ENCODE data around the gene ASTN1.

The ASTN1 gene

DNA sequence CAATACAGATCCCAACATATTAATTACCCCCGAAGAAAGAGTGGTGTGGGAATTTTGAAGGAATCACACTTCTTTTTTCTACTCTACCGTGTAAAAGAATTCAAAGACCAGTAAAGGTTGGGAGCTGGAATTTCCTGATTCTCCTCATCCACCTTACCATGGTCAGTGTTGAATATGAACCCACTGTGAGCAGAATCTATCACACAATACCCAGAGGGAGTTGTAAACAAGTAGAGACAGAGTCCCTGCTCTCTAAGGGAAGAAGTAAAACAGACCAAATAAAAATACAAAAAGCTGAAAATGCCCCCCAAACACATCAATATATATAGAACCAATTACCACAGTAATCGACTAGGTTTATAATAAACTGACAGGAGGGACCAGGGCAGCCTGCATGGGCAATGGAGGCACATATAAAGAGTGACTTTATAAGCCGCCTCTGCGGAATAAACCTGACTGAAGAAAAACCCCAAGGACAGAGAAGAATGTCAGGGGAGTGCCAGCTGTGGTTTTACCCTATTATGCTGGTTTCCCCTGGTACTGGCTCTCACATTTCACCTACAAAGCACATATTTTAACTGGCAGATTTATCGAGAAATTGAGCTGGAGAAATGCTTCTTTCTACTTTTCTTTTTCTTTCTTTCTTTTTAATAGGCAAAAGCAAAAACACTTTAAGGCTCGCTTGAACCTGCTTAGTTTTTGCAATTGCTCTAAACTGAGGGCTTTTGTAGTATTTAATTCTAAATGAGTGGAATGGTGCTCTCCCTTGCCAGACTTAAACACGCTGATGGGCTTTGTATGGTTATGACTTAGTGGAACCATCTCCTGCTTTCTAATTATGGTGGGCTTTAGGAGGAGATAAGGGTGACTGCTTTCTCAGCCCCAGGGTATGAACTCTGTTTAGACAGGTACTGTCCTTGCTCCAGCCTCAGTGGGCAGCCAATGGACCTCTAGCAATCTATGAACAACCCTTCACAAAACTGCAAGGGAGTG lies 244.8 kb downstream of the ASTN1 start:
- DNase-seq, result no peak

DNA sequence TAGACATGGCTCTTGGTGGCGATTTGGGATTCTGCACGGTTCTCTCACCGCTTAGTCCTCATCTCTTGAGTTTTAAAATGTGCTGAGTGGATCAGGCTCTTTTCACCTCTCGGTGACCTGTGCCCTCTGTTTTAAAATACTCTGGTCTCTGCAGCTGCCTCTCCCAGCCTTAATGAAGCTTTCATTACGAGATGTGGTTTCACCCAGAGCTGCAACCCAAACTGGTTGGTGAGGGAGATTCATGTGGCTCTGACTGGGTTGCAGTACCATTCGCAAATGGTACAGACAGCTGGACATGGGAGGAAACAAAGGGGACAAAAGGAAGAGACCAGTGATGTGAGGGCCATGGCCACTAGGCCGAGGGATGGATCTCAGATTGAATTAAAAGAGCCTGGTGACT lies 258.9 kb downstream of the ASTN1 start:
- DNase-seq, result no peak

DNA sequence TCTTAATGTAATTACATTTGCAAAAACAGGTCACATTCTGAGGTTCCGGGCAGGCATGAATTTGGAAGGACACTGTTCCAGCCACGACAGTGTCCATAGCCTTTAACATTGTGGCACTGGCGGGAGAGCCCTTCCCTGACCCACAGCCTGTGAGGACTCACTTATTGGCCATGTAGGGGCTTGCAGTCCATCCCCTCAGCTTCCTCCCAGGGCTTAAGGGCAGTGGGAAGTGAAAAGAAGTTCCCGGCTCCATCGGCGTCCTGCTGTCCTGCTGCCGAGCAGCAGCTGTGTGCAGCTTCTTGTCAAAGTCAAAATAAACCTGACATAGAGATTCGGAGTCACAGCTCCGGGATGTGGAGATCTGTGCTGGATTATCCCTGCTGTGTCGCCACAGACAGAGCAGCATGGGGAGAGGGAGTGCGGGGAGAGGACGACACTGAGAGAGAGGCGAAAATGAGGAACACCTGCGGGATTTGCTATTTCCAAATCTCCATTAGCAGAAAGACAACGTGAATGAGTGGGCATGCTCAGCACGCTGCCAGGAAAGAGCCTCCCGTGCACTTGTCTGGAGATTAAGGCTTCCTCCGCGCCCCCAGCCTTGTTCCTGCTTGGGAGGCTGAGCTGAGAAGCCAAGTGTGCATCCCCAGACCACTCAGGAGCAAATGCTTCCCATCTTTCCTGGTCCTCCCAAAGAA lies 260.3 kb downstream of the ASTN1 start:
- no peak for DNase-seq

DNA sequence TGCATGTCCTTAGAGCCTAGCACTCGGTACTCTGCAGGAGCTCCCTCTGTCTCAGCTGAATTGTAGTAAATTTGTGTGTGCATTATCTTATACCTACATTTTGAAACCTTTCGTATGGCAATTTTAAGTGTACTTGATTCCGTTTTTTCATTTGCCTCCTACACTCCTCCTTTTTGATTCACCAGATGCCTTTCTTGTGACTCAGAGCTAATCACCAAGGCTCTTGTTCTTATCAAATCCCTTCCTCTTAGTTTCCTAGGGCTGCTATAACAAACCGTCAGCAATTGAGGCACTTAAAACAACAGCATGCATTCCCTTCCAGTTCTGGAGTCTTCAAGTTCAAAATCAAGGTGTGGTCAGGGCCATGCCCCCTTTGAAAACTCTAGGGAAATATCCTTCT lies 261.0 kb downstream of the ASTN1 start:
- DNase-seq, result no peak

DNA sequence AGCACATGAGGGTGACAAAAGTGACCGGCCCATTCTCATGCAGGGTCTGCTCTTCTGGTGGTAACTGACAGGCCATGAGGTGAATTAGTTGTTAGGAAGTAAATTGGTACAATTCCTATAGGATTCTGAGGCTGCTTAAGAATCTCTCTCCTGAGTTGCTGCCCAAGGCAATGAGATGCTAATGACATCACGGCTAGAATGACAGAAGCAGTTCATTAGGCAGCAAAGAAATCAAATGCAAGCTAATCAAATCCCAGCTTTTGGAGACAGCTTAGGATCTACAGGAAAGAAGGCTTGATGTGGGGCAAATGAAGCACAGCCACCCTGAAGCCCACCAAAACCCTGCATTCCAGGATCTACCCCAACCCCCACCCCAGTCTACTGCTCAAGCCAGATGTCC lies 265.2 kb downstream of the ASTN1 start:
- DNase-seq, result no peak

DNA sequence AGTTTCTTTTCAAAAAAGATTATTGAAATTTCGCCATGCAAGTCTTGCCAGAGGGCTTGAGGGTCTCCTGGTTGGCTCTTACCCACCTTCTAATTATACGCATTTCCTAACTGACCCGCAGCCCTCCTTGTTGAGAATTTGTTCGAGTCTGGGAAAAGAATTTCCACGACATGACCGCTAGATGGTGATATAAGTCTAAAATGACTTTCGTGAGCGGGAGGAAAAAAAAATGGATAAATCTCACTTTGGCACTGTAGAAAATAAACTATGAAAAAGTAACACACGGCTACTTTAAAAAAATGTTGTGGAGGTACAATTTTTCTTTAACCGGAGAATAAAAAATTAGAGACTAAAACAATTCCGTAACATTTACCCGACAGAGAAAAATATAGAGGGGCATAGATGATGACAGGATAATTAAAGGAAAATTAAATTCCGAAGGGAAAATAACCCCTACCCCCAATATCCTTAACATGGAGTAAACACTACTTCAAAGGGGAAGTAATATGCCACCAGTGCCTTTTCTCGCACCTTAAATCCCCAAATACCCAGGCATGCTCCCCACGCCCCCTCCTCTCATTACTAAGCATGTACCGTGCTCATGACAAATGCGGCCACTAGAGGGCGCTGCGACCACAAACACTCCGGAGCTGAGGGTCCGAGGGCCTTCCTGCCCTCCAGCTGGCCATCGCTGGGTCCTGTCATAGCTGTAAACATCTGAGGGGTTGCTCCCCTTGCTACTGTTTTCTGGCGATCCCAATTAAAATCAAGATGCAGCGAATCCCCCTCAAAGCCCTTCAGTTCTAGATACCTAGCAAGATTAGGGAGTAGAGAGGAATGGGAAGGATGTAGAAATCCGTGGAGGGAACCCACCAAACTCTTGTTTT lies 266.9 kb downstream of the ASTN1 start:
- DNase-seq, result peak; percentile 31

DNA sequence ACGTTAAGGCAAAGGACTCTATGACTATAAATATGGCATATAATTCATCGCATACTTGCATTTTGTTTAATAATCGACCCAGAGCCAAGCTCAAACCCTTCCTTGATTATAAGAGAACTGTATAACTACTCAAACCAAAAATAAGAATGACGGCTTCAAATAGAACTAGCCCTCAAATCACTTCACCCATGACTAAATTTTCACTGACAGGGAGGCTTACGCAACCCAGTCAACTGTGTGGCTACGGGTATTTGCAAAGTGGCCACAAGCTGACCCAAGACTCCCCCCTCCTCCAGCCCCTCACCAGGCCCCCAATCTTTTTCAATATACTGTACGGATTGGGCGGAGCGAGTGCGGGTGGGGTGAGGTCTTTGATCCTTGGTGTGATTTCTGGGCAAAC lies 268.3 kb downstream of the ASTN1 start:
- DNase-seq, result no peak

DNA sequence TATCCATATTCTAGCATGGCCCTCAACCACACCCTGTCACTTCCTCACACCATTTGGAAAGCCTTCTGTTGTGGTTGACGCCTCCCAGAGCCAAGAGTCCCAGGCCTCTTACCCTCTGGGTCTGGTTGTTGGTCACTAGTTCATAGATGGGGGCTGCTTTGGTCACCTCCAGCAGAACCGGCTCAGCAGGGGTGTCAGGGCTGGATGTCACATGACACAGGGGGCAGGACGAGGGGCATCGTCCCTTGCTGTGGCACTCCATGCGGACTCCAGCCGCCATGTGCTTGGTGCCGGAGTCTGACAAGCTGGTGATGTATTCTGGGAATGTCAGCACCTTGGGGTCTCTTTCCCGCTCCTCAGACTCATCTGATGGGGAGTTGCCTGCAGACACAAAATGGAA lies 270.1 kb downstream of the ASTN1 start:
- no peak for DNase-seq

DNA sequence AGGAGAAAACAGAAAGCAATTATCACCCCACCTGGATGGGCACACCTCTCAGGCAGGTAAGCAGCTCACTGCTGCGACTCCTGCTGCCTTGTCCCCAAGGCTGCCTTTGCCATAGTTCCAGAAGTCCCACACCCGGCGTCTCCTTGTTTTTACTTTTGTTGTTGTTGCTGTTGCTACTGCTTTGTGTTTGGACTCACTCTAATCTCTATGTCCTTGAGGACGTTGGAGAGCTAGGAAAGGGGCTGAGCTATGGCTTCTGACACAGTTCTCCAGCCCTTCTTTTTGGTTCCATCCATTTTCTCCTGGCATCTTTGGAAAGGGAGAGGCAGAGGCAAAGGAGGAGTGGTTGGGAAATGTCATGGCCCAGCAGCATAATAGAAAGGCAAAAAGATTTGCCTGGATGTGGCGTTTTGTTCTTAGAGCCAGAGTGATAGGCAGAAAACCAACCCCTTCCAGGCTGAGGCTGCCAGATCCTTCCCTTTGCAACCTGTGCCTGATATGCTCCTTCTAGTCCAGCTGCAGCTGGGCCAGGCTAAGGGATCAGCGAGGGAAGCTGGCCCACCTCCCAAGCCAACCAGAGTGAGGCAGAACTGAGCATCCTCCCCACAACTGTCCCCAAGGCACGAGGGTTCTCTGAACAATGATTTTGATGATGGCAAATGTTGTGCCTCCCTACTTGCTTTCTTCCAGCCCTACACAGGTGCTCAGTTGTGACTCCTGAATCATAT lies 270.7 kb downstream of the ASTN1 start:
- DNase-seq, result no peak

DNA sequence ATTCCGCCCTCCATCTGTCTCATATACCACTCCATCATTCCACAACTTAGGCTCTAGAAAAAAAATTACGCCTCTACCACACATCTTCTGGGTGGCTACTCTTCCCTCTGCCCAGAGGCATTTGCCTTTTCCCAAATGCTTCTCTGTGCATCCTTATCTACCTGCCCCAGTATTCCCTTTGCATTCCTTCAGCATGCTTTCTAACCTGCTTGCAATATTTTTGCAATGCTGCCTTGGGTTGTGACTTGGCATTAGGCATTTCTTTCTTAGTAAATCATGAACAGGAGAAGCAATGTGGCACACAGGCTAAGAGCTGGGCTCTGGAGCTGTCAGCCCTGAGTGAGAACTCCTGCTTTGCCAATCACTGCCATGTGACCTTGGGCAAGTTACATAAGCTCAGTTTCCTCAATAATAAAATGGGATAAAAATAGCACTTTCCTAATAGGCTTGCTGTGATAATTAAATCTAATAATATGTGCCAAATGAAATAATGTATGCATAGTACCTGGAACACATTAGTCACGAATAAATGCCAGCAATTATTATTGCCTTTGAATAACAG lies 276.0 kb downstream of the ASTN1 start:
- no peak for DNase-seq

DNA sequence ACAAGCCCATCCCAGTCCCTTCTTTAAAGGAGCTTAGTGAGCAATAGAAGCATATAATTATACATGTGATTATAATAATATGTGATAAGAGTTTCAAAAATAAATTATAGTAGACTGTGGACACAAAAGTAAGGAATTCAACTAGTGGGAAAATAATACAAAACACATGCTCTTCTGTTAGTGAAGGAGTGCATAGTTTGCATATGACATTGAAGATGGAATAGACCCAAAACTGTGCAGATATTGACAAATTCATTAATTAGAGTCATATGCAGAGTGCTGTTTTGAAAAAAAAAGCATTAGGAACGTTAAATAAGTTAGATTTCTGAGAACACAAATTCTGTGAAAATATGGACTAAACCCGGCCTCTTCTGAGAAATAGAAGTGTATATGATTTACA lies 278.8 kb downstream of the ASTN1 start:
- no peak for DNase-seq

DNA sequence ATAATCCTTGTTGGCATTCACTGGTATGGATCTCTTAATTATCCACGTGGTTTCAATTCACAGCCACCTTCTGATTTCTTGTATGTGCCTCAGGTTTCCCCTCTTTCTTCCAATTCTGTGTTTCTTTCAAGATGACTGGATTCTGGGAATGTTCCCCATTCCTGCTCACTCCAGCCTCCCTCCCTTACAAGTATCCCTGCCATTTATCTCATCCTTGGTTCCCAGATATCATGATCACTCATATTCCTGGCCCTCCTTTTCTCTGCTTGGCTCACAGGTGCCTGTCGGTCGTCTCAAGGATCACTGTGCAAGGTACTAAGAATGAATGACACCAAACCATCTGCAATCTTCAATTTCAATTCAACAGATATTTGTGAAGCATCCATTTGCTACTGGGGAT lies 279.2 kb downstream of the ASTN1 start:
- no peak for DNase-seq

DNA sequence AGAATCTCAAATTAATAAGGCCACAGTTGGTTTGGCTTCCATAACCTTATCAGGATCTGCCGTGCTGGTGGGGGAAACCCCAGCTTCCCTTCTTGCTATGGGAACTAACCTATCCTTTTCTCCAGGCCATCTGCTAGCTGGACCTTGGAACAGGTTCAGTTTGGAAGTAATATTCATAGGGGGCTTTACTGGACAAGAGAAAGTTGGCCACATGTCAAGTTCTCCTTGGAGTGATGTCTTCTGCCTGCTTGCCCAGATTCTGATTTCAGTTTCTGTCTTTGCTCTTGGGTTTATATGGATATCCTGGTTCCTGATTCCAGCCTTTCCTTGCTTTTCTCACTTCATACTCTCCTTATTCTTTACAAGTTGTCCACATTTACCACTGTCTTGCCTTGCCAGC lies 279.6 kb downstream of the ASTN1 start:
- no peak for DNase-seq

DNA sequence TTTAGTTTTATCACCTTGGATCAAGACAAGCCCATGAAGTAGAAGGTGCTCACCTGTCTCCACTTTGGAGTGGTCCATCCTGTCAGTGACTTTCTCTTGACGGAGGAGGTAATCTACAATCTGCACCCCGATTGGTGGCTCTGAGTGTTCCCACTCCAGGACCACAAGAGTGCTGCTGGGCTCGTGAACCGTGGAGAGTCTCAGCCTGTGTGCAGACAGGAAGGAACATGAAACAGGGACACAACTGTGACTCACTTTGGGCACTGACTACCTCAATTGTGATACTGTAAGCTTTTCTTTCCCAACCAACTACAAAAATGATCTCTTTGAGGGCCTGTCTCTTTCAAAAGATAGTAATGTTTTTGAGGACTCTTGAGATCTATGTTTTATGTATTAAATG lies 280.2 kb downstream of the ASTN1 start:
- no peak for DNase-seq

DNA sequence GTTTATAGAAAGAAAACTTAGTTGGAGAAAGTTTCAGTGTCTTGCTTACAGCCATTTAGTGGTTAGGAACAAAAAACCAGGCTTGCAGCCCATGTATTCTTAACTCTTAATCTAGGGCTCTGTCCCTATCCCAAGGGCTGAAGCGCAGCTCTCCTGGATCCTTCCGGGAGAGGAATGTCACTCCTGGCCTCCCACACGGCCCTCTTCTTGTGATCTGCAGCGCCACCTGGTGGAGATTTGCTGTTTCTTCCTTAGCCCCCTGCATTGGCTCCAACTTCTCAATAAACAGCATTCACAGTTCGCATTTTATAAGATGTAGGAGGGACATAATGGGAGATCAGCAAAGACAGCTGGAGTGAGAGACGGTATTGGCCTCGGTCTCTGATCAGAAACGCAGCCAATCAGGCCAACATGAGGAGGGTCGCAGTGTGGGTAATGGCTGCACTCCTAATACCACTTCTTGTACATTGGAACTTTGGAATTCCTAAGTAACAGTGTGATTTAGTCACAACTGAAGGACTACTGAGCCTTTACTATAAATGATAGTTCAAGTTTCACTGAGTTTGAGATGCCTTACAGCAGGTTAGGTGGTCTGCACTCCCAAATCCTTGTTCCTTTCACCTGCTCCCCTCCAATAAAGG lies 283.4 kb downstream of the ASTN1 start:
- DNase-seq, result no peak

DNA sequence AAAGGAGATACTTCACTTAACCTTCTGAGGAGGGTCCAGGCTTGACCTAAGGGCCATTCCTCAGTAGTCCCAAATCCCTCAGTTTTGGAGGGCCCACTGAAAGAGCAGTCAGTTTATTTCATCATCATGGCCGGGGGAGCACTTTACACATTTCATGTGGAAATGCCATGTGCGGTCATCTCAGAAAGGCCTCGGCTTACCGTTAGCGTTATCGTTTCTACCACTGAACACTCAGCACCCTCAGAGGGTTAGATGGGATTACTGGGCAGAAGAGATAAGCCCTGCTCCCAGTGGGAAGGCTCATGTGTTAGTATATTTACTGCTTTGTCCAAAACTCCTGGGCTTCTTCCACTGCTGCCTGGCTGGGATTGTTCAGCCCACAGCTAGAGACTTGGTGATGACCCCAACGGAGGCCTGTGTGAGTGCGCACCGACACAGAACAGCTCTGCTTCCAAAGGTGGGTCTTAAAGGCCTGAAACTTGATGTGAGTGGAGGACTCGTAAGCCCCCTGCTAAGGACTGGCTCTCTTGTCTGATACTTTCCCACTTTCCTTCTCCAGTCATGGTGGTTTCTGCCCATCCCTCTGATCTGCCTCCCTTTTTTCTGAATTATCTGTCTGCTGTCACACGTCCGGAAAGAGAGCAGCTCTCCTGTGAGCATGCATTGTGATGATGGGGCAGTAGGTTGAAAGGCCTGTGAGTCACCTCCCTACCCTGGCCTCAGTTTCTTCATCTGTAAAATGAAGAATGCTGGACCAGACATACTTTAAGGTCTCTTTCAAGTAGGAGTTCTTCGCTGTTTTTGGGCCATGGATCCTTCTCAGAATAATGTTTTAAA lies 284.5 kb downstream of the ASTN1 start:
- DNase-seq, result no peak

DNA sequence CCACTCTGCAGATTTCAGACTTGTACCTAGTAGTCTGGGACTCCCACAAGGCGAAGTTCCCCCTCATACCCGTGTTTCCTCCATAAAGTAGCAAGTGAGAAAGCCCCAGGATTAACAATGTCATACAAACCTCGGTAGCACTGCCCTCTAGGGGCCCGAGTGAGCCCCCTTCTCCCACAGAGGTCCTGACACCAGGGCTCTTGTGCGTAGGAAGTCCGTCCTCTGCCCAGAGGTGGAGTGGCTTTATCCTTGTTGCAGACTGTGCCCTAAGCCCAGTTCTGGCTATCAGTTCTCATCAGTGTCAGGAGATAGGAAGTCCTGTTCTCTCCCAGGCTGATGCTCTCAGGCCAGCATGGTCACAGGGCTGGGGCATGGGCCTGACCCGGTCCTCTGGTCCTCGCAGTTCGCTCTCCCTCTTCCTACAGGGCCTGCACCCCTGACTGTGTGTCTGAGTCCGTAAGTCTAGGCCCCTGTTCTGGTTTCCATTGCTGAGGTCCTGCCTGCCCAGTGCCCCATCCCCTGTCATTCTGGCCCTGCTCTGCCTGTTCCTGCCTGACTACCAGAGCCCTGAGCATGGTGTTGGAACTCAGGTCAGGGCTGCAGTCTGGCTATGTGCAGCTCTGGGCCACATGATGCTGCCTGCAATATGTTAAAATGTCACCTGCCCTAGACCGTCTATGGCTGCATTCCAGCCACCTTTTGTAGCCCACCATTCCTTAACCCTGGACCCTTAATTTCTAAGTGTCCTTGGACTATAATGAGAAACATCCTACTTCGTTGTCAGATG lies 285.6 kb downstream of the ASTN1 start:
- DNase-seq, result no peak

DNA sequence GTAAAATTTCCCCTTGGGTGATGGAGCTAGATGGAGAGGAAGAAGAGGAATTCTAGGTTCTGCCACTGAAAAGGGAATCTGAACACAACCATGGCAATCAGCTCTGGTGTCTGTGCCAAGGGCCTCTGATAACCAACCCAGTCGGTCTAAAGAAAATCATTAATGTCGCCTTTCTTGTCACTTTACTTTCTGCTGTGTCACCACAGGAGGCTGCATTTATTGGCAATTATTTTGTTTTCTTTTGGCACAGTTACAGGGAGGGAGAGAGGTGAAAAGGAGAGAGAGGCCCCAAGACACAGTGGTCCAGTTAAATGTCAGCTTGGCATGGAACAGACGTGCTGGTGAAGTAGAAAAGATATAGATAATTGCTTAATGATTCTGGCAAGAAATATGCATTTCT lies 287.0 kb downstream of the ASTN1 start:
- no peak for DNase-seq

DNA sequence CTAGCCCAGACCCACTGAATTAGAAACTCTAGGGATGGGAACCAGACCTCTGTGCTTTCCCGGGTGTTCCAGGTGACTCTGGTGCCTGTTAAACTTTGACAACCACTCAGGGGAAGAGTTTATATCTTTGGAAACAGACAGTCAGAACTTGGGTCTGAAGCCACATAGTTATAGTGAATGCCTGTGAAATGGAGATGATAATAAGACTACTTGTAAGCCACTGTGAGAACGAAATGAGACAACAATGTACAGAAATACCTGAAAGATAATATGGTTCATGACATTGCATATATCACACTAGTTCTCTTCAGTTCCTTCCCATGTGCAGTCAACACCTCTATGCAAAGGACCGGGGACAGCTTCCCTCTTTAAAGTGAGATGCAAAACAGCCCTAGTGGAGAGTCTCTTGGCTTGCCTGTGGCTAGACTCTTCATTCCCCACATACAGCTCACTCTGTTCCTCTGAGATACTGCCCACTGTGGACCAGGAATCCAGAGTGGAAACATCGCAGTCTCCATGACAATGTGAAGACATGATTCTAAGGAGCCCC lies 287.5 kb downstream of the ASTN1 start:
- no peak for DNase-seq

DNA sequence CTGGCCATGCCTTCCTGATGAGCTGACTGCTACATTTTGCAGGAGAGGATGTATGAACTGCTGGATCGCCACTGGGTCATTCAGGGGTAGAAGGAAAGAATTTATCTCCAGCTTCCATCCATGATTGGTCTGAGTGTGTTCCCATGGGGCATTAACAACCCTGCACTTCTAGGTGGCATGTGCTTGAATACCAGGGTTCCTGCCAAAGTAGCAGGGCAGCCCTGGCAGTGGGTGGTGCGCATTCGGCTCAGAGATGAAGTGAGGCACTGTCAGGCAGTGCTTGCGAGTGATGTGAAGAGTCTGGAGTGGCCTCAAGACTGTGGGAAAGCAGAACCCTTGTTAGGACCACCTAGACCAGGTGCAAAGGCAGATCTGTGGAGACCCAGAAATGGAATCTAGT lies 294.9 kb downstream of the ASTN1 start:
- no peak for DNase-seq

All from SHP77 treated with DMSO at 0.1 percent for 48 hours (cell line).